ENCODE measurements around the gene BST1.
"Not testable (repeated sequence)": the region's sequence is repeated elsewhere in the genome, so short reads cannot be mapped to it uniquely, and the experiment has no call there.

The BST1 gene

GRCh38 chr4:15720851-15721250, 18.0 kb downstream of the BST1 start:
- TF ChIP-seq CTCF (IDR thresholded peaks at IDR 0.05; ENCODE audit: insufficient read depth, low read length), result no peak
- peak; percentile 6; the same call in 1 of the 2 replicates for TF ChIP-seq SPI1 (IDR thresholded peaks at IDR 0.05; ENCODE audit: borderline replicate concordance, low read depth)
- no peak overlapping the region for H3K4me3 ChIP-seq (replicated peaks; ENCODE audit: insufficient read depth, low read length)
- peak in 1 of 2 experiments; percentile 60 for DNase-seq (ENCODE audit: low read depth in 1 of 2, low spot score in 1 of 2)
- no peaks in the 10 kb centered on the region for H3K27me3 ChIP-seq (ENCODE audit: insufficient read depth, poor library complexity, severe bottlenecking)
- H3K27ac ChIP-seq (replicated peaks), result no peak overlapping the region

- TF ChIP-seq GABPA (IDR thresholded peaks at IDR 0.05; ENCODE audit: low read depth), result no peak
- no peak for TF ChIP-seq REST (IDR thresholded peaks at IDR 0.05; ENCODE audit: insufficient replicate concordance, low read depth)
- TF ChIP-seq SPI1 (IDR thresholded peaks at IDR 0.05; ENCODE audit: borderline replicate concordance, low read depth), result no peak
- no peak for TF ChIP-seq POLR2AphosphoS5 (IDR thresholded peaks at IDR 0.05; ENCODE audit: low read depth)
- no peak for TF ChIP-seq CTCF (IDR thresholded peaks at IDR 0.05; ENCODE audit: insufficient read depth, low read length)
- no peak overlapping the region for H3K4me3 ChIP-seq (replicated peaks; ENCODE audit: insufficient read depth, low read length)
- no peaks in the 10 kb centered on the region for H3K27me3 ChIP-seq (ENCODE audit: insufficient read depth, poor library complexity, severe bottlenecking)
- no peak for DNase-seq (ENCODE audit: low read depth in 1 of 2, low spot score in 1 of 2)
- H3K27ac ChIP-seq (replicated peaks), result no peak overlapping the region
Measured at GRCh38 chr4:15725608-15726007, 22.7 kb downstream of the BST1 start.

- TF ChIP-seq SPI1 (IDR thresholded peaks at IDR 0.05; ENCODE audit: borderline replicate concordance, low read depth) (no peak), CTCF (IDR thresholded peaks at IDR 0.05; ENCODE audit: insufficient read depth, low read length) (peak; percentile 60)
- no peak overlapping the region for H3K4me3 ChIP-seq (replicated peaks; ENCODE audit: insufficient read depth, low read length)
- DNase-seq (ENCODE audit: low read depth in 1 of 2, low spot score in 1 of 2), result peak in 1 of 2 experiments; percentile 50
- H3K27me3 ChIP-seq (ENCODE audit: insufficient read depth, poor library complexity, severe bottlenecking), result no peaks in the 10 kb centered on the region
- no peak overlapping the region for H3K27ac ChIP-seq (replicated peaks)
Measured at GRCh38 chr4:15729910-15730533, 27.2 kb downstream of the BST1 start.

- not testable (repeated sequence) for DNase-seq (ENCODE audit: low read depth in 1 of 2, low spot score in 1 of 2); H3K27me3 ChIP-seq (ENCODE audit: insufficient read depth, poor library complexity, severe bottlenecking); H3K4me3 ChIP-seq (replicated peaks; ENCODE audit: insufficient read depth, low read length); H3K27ac ChIP-seq (replicated peaks)
Measured at GRCh38 chr4:15733061-15733460, 30.2 kb downstream of the BST1 start.

- no peak for DNase-seq (ENCODE audit: low read depth in 1 of 2, low spot score in 1 of 2)
- TF ChIP-seq REST (IDR thresholded peaks at IDR 0.05; ENCODE audit: insufficient replicate concordance, low read depth), result no peak
- TF ChIP-seq CTCF (IDR thresholded peaks at IDR 0.05; ENCODE audit: insufficient read depth, low read length), result no peak
- TF ChIP-seq GABPA (IDR thresholded peaks at IDR 0.05; ENCODE audit: low read depth), result no peak
- TF ChIP-seq SPI1 (IDR thresholded peaks at IDR 0.05; ENCODE audit: borderline replicate concordance, low read depth), result no peak
- TF ChIP-seq POLR2AphosphoS5 (IDR thresholded peaks at IDR 0.05; ENCODE audit: low read depth), result no peak
- no peaks in the 10 kb centered on the region for H3K27me3 ChIP-seq (ENCODE audit: insufficient read depth, poor library complexity, severe bottlenecking)
- H3K27ac ChIP-seq (replicated peaks), result no peak overlapping the region
- no peak overlapping the region for H3K4me3 ChIP-seq (replicated peaks; ENCODE audit: insufficient read depth, low read length)
Measured at GRCh38 chr4:15735536-15735935, 32.7 kb downstream of the BST1 start.

All from HL-60 (cell line).